IPS DF 19.7 (cell line): ENCODE data around the gene MAN1C1.
"Not testable (repeated sequence)": the region's sequence is repeated elsewhere in the genome, so short reads cannot be mapped to it uniquely, and the experiment has no call there.

ENCODE experiments used
- DNase-seq: peaks from one replicate; pipeline ENCODE4 v3.0.0-alpha.2; 2013; ENCODE audit warnings: low read depth, low spot score

Gene MAN1C1

GRCh38 chr1:25696643-25697042, 80.1 kb downstream of the MAN1C1 start:
- DNase-seq, result not testable (repeated sequence)

- no peak for DNase-seq
Observed at GRCh38 chr1:25697435-25698217, 81.0 kb downstream of the MAN1C1 start.

- DNase-seq, result no peak
Observed at GRCh38 chr1:25698252-25698651, 81.7 kb downstream of the MAN1C1 start.

GRCh38 chr1:25699059-25699458, 82.5 kb downstream of the MAN1C1 start:
- DNase-seq, result not testable (repeated sequence)

- DNase-seq, result no peak
Observed at GRCh38 chr1:25699500-25700143, 83.0 kb downstream of the MAN1C1 start.

GRCh38 chr1:25700144-25700523, 83.5 kb downstream of the MAN1C1 start:
- no peak for DNase-seq

- DNase-seq, result no peak
Observed at GRCh38 chr1:25700626-25701025, 84.0 kb downstream of the MAN1C1 start.

- DNase-seq, result no peak
Observed at GRCh38 chr1:25701030-25701785, 84.6 kb downstream of the MAN1C1 start.

- DNase-seq, result no peak
Observed at GRCh38 chr1:25702101-25702775, 85.6 kb downstream of the MAN1C1 start.

GRCh38 chr1:25703041-25703440, 86.5 kb downstream of the MAN1C1 start:
- DNase-seq, result no peak

- no peak for DNase-seq
Observed at GRCh38 chr1:25703671-25704266, 87.2 kb downstream of the MAN1C1 start.

GRCh38 chr1:25704267-25704691, 87.7 kb downstream of the MAN1C1 start:
- DNase-seq, result no peak

- DNase-seq, result no peak
Observed at GRCh38 chr1:25705699-25706098, 89.1 kb downstream of the MAN1C1 start.

- no peak for DNase-seq
Observed at GRCh38 chr1:25706146-25707089, 89.8 kb downstream of the MAN1C1 start.

GRCh38 chr1:25707280-25708016, 90.9 kb downstream of the MAN1C1 start:
- DNase-seq, result no peak

GRCh38 chr1:25710583-25711347, 94.2 kb downstream of the MAN1C1 start:
- no peak for DNase-seq

- DNase-seq, result no peak
Observed at GRCh38 chr1:25711555-25712298, 95.1 kb downstream of the MAN1C1 start.

- no peak for DNase-seq
Observed at GRCh38 chr1:25712299-25712970, 95.8 kb downstream of the MAN1C1 start.
